ENCODE results near the gene KCNK6.

Gene KCNK6

DNA sequence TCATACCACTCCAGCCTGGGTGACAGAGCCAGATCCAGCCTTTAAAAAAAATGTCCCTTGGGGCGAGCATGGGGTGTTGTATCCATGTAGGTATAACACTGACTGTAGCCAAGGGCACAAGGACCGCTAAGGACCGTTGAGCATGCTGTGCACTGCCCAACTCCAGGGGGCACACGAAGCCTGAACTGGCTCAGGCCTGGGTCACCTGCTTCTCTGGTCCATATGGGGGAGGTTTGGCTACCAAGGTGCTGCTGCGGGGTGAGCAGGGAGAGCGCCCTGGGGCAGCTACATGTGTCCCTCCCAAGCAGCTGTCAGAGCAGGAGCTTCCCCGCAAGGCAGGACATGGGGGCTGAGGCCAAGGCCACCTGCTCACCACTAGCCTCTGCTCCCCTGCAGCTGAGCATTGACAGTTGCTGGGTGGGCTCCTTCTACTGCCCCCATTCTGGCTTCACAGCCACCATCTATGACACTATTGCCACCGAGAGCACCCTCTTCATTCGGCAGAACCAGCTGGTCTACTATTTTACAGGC lies 32.3 kb downstream of the KCNK6 start:
- Histone ChIP-seq H3K27me3 (ENCODE audit: control insufficient read depth in 3 of 3, insufficient read depth in 3 of 3, low read depth in 1 of 3, low read length in 3 of 3) (peaks cover 0 to 10% (median 3%) of the 10 kb centered on the region in 3 experiments), H3K36me3 (replicated peaks in 1 of 2; ENCODE audit: control insufficient read depth in 2 of 2, insufficient read depth in 2 of 2, low read length in 2 of 2) (no peaks in the 10 kb centered on the region), H3K9me3 (replicated peaks in 1 of 2; ENCODE audit: control insufficient read depth in 2 of 2, insufficient read depth in 1 of 2, low read depth in 1 of 2, low read length in 2 of 2) (no peaks in the 10 kb centered on the region), H2BK15ac (ENCODE audit: low read length) (peak overlapping the region; percentile 85), H3K9ac (ENCODE audit: low read depth, low read length, poor library complexity) (peak overlapping the region; percentile 12), H4K8ac (ENCODE audit: low read depth, low read length) (no peak overlapping the region), H3K4ac (ENCODE audit: low read length) (no peak overlapping the region), H3K14ac (ENCODE audit: low read length) (peak overlapping the region; percentile 84), H3K79me1 (ENCODE audit: low read depth, low read length) (no peaks in the 10 kb centered on the region), H3K4me1 (ENCODE audit: control insufficient read depth in 2 of 2, insufficient read depth in 1 of 2, low read depth in 1 of 2, low read length in 2 of 2) (peaks cover 0 to 5% of the 10 kb centered on the region in 2 donors), H3K23ac (ENCODE audit: low read depth, low read length, poor library complexity) (peak overlapping the region; percentile 55), H3K4me3 (ENCODE audit: low read length in 2 of 2) (no peak overlapping the region), H2AK5ac (ENCODE audit: low read depth, low read length) (peak overlapping the region; percentile 92), H3K18ac (ENCODE audit: low read length) (peak overlapping the region; percentile 90), H2AFZ (ENCODE audit: low read length) (no peak overlapping the region), H3K4me2 (ENCODE audit: insufficient read depth, low read length, poor library complexity, severe bottlenecking) (no peak overlapping the region), H2BK5ac (ENCODE audit: low read length) (no peak overlapping the region), H2BK120ac (ENCODE audit: low read depth, low read length) (no peak overlapping the region), H3K27ac (replicated peaks; ENCODE audit: low read length) (no peak overlapping the region), H4K91ac (ENCODE audit: low read depth, low read length, poor library complexity) (no peak overlapping the region), H2BK12ac (ENCODE audit: low read length) (no peak overlapping the region)
- WGBS, 2 donors (ENCODE audit: extremely low coverage in 2 of 2, insufficient read length in 2 of 2, insufficient replicate concordance in 1 of 2): no CpG with 5 or more reads among the region's 9 CpGs
- DNase-seq (ENCODE audit: low spot score): no peak

DNA sequence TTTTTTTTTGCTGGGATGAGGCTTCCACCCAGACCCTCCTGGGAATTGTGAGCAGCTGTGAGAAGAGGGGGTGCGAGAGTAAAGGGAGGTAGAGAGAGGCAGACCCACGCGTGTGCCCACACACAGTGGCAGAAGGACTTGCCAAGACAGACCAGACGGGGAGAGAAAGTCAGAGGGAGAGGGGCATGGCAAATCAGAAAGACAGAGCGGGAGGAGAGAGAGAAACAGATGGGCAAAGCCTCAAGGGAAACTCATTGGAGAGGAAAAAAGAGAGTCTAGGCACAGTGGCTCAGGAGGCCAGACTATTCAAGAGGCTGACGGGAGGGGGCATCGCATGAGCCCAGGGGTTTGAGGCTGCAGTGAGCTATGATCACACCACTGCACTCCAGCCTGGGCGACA lies 33.0 kb downstream of the KCNK6 start:
- no peak overlapping the region for H3K9ac ChIP-seq (ENCODE audit: low read depth, low read length, poor library complexity)
- no peak overlapping the region for H2BK15ac ChIP-seq (ENCODE audit: low read length)
- no CpG with 5 or more reads among the region's 8 CpGs for WGBS, 2 donors (ENCODE audit: extremely low coverage in 2 of 2, insufficient read length in 2 of 2, insufficient replicate concordance in 1 of 2)
- H2BK12ac ChIP-seq (ENCODE audit: low read length): no peak overlapping the region
- H3K27me3 ChIP-seq (ENCODE audit: control insufficient read depth in 3 of 3, insufficient read depth in 3 of 3, low read depth in 1 of 3, low read length in 3 of 3): peaks cover 0 to 11% (median 3%) of the 10 kb centered on the region in 3 experiments
- no peak overlapping the region for H2BK5ac ChIP-seq (ENCODE audit: low read length)
- no peak overlapping the region for H2BK120ac ChIP-seq (ENCODE audit: low read depth, low read length)
- no peaks in the 10 kb centered on the region for H3K79me1 ChIP-seq (ENCODE audit: low read depth, low read length)
- H3K4me3 ChIP-seq (ENCODE audit: low read length in 2 of 2): no peak overlapping the region
- H3K14ac ChIP-seq (ENCODE audit: low read length): no peak overlapping the region
- peaks cover 0 to 5% of the 10 kb centered on the region in 2 donors for H3K4me1 ChIP-seq (ENCODE audit: control insufficient read depth in 2 of 2, insufficient read depth in 1 of 2, low read depth in 1 of 2, low read length in 2 of 2)
- no peak overlapping the region for H3K4me2 ChIP-seq (ENCODE audit: insufficient read depth, low read length, poor library complexity, severe bottlenecking)
- H2AK5ac ChIP-seq (ENCODE audit: low read depth, low read length): peak overlapping the region; percentile 92
- no peak overlapping the region for H2AFZ ChIP-seq (ENCODE audit: low read length)
- no peak for DNase-seq (ENCODE audit: low spot score)
- no peak overlapping the region for H3K4ac ChIP-seq (ENCODE audit: low read length)
- no peak overlapping the region for H4K8ac ChIP-seq (ENCODE audit: low read depth, low read length)
- no peak overlapping the region for H3K23ac ChIP-seq (ENCODE audit: low read depth, low read length, poor library complexity)
- H3K36me3 ChIP-seq (replicated peaks in 1 of 2; ENCODE audit: control insufficient read depth in 2 of 2, insufficient read depth in 2 of 2, low read length in 2 of 2): no peaks in the 10 kb centered on the region
- no peak overlapping the region for H3K18ac ChIP-seq (ENCODE audit: low read length)
- no peaks in the 10 kb centered on the region for H3K9me3 ChIP-seq (replicated peaks in 1 of 2; ENCODE audit: control insufficient read depth in 2 of 2, insufficient read depth in 1 of 2, low read depth in 1 of 2, low read length in 2 of 2)
- H3K27ac ChIP-seq (replicated peaks; ENCODE audit: low read length): no peak overlapping the region
- H4K91ac ChIP-seq (ENCODE audit: low read depth, low read length, poor library complexity): no peak overlapping the region

DNA sequence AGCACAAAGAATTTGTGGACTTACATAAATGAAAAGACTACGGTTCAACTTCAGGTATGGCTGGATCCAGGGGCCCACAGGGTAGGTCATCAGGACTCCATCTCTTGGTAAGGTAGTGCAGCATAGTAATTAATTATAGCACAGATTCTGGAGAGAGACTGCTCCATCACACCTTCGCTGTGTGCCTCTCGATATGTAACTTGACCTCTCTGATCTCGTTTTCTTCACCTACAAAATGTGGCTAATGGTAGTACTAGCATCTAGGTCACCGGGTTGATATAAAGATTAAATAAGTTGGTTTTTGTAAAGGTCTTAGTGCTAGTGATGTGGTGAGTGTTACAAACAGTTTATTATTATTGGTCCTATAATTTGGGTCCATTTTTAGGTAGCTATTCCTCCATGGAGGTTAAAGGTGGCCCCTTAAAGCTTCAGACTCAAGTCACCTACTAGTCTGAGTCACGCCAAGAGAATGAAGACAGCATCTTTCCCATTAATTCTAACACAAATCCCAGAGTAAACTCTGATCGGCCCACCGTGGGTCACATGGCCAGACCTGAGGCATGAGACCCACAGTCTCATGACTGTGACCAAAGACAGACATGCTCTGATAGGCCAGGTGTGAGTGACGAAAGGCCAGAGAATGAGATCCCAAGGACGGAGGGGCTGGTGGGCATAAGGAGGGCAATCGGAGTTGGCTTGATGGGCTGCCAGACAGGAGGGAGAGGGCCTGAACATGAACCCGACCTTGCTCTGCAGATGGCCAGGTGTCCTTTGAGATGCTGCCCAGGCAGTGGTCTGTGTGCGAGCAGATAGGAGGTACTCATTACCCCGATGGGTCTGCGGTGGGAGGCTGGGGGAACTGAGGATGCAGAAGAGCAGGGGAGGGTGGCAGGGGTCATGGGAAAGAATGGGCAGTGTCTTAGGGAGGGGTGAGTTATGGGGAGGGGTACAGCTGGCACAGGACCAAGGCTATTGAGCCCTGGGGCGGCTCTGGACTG lies 36.4 kb downstream of the KCNK6 start:
- no CpG with 5 or more reads among the region's 16 CpGs for WGBS, 2 donors (ENCODE audit: extremely low coverage in 2 of 2, insufficient read length in 2 of 2, insufficient replicate concordance in 1 of 2)
- peak overlapping the region; percentile 87 for H3K23ac ChIP-seq (ENCODE audit: low read depth, low read length, poor library complexity)
- no peak overlapping the region for H2BK120ac ChIP-seq (ENCODE audit: low read depth, low read length)
- no peak for DNase-seq (ENCODE audit: low spot score)
- H3K36me3 ChIP-seq (replicated peaks in 1 of 2; ENCODE audit: control insufficient read depth in 2 of 2, insufficient read depth in 2 of 2, low read length in 2 of 2): no peaks in the 10 kb centered on the region
- no peak overlapping the region for H2BK12ac ChIP-seq (ENCODE audit: low read length)
- peaks cover 0 to 5% of the 10 kb centered on the region in 2 donors for H3K4me1 ChIP-seq (ENCODE audit: control insufficient read depth in 2 of 2, insufficient read depth in 1 of 2, low read depth in 1 of 2, low read length in 2 of 2)
- H4K8ac ChIP-seq (ENCODE audit: low read depth, low read length): no peak overlapping the region
- H3K9me3 ChIP-seq (replicated peaks in 1 of 2; ENCODE audit: control insufficient read depth in 2 of 2, insufficient read depth in 1 of 2, low read depth in 1 of 2, low read length in 2 of 2): peaks cover 0 to 4% of the 10 kb centered on the region in 2 donors
- no peak overlapping the region for H2BK15ac ChIP-seq (ENCODE audit: low read length)
- no peak overlapping the region for H2BK5ac ChIP-seq (ENCODE audit: low read length)
- H3K4me2 ChIP-seq (ENCODE audit: insufficient read depth, low read length, poor library complexity, severe bottlenecking): no peak overlapping the region
- H3K4ac ChIP-seq (ENCODE audit: low read length): no peak overlapping the region
- no peak overlapping the region for H4K91ac ChIP-seq (ENCODE audit: low read depth, low read length, poor library complexity)
- peak overlapping the region; percentile 82 for H3K14ac ChIP-seq (ENCODE audit: low read length)
- H3K18ac ChIP-seq (ENCODE audit: low read length): peak overlapping the region; percentile 54
- no peak overlapping the region for H3K9ac ChIP-seq (ENCODE audit: low read depth, low read length, poor library complexity)
- no peak overlapping the region for H2AFZ ChIP-seq (ENCODE audit: low read length)
- H2AK5ac ChIP-seq (ENCODE audit: low read depth, low read length): peak overlapping the region; percentile 84
- H3K79me1 ChIP-seq (ENCODE audit: low read depth, low read length): no peaks in the 10 kb centered on the region
- H3K27ac ChIP-seq (replicated peaks; ENCODE audit: low read length): no peak overlapping the region
- peaks cover 0 to 44% (median 19%) of the 10 kb centered on the region in 3 experiments for H3K27me3 ChIP-seq (ENCODE audit: control insufficient read depth in 3 of 3, insufficient read depth in 3 of 3, low read depth in 1 of 3, low read length in 3 of 3)
- peak overlapping the region in 1 of 2 donors; percentile 27 for H3K4me3 ChIP-seq (ENCODE audit: low read length in 2 of 2)

DNA sequence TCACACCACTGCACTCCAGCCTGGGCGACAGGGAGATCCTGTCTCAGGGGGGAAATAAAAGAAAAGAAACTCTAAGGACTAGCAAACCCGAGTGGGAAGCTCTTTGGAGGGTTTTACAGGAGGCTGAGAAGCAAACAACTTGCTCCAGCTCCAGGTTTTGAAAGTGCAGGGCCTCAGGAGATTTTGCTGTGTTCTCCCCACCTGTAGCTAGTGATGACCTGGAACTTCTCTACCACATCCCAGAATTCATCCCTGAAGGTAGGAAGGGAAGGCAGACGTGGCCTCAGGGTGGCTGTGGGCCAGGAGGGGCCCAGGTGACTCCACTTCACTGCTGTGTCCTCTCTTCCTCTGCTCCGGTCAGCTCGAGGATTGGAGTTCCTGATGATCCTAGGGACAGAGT lies 38.4 kb downstream of the KCNK6 start:
- Histone ChIP-seq H2BK5ac (ENCODE audit: low read length) (no peak overlapping the region), H2BK12ac (ENCODE audit: low read length) (no peak overlapping the region), H3K4me2 (ENCODE audit: insufficient read depth, low read length, poor library complexity, severe bottlenecking) (no peak overlapping the region), H3K36me3 (replicated peaks in 1 of 2; ENCODE audit: control insufficient read depth in 2 of 2, insufficient read depth in 2 of 2, low read length in 2 of 2) (no peaks in the 10 kb centered on the region), H4K91ac (ENCODE audit: low read depth, low read length, poor library complexity) (no peak overlapping the region), H2BK120ac (ENCODE audit: low read depth, low read length) (no peak overlapping the region), H3K4me1 (ENCODE audit: control insufficient read depth in 2 of 2, insufficient read depth in 1 of 2, low read depth in 1 of 2, low read length in 2 of 2) (peaks cover 4 to 9% of the 10 kb centered on the region in 2 donors), H3K9ac (ENCODE audit: low read depth, low read length, poor library complexity) (no peak overlapping the region), H2AK5ac (ENCODE audit: low read depth, low read length) (no peak overlapping the region), H2BK15ac (ENCODE audit: low read length) (no peak overlapping the region), H3K27ac (replicated peaks; ENCODE audit: low read length) (no peak overlapping the region), H3K4me3 (ENCODE audit: low read length in 2 of 2) (no peak overlapping the region), H3K23ac (ENCODE audit: low read depth, low read length, poor library complexity) (no peak overlapping the region), H3K79me1 (ENCODE audit: low read depth, low read length) (no peaks in the 10 kb centered on the region), H3K14ac (ENCODE audit: low read length) (no peak overlapping the region), H3K27me3 (ENCODE audit: control insufficient read depth in 3 of 3, insufficient read depth in 3 of 3, low read depth in 1 of 3, low read length in 3 of 3) (peaks cover 0 to 50% (median 25%) of the 10 kb centered on the region in 3 experiments), H3K4ac (ENCODE audit: low read length) (no peak overlapping the region), H2AFZ (ENCODE audit: low read length) (no peak overlapping the region), H3K18ac (ENCODE audit: low read length) (no peak overlapping the region), H3K9me3 (replicated peaks in 1 of 2; ENCODE audit: control insufficient read depth in 2 of 2, insufficient read depth in 1 of 2, low read depth in 1 of 2, low read length in 2 of 2) (peaks cover 0 to 4% of the 10 kb centered on the region in 2 donors), H4K8ac (ENCODE audit: low read depth, low read length) (no peak overlapping the region)
- WGBS, 2 donors (ENCODE audit: extremely low coverage in 2 of 2, insufficient read length in 2 of 2, insufficient replicate concordance in 1 of 2): no CpG with 5 or more reads among the region's 5 CpGs
- DNase-seq (ENCODE audit: low spot score): no peak
